Measurements from ENCODE around the gene SUPT5H. TPM values are rescaled to one million over a fixed set of nuclear protein-coding genes. Genes with fewer than 3 reads are reported as not detected.

The SUPT5H gene
- total RNA-seq, 8 experiments from 2014 or later, result 52.4 to 129 (median 76.3) TPM

- Histone ChIP-seq H3K4me3 (no peak overlapping the region), H3K4me1 (replicated peaks in 1 of 2) (peaks cover 13 to 16% of the 10 kb centered on the region in 2 donors), H3K27ac (no peak overlapping the region)
- in situ Hi-C loops (cut with MboI; ENCODE audit: low pct_unique_long_range_greater_than_20kb in 2 of 9, low sequenced_read_pairs in 9 of 9, unreplicated experiment in 9 of 9), result no loop called here
- no peak for ATAC-seq (replicated peaks in 6 of 8)
- 78 to 100% (median 96%) methylated on average over 1 to 7 of the region's 17 CpGs; no CpG with 5 or more reads in 3 of the 10 experiments for WGBS, 10 experiments
Measured at GRCh38 chr19:39405261-39405957, 40.0 kb upstream of the SUPT5H start.

DNA sequence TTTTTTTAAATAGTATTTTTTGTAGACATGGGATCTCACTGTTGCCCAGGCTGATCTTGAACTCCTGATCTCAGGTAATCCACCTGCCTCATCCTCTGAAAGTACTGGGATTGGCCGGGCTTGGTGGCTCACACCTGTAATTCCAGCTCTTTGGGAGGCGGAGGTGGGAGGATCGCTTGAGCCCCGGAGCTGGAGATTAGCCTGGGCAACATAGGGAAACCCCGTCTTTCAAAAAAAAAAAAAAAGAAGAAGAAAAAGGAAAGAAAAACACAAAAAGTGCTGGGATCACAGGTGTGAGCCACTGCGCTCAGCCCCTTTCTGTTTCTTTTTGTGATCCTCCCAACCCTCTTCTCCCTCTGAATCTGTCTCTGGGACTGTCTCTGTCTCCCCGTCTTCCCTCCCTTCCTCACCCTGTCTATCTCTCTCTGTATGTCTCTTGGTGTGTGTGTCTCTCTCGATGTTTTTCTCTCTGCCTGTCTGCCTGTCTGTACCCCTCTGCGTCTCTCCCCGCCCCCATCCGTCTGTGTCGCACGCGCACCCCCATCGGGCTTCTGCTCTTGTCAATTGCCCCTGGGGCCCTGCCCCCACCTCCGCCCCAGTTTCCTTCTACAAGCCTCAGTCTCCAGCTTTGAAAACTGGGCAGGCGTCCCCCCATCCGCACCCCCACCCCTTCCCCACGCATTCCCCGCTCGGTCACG lies 39.3 kb upstream of the SUPT5H start:
- H3K27ac ChIP-seq, result no peak overlapping the region
- ATAC-seq (replicated peaks in 6 of 8), result peak in 3 of 8 experiments; percentile 0
- in situ Hi-C loops (cut with MboI; ENCODE audit: low pct_unique_long_range_greater_than_20kb in 2 of 9, low sequenced_read_pairs in 9 of 9, unreplicated experiment in 9 of 9), result no loop called here

DNA sequence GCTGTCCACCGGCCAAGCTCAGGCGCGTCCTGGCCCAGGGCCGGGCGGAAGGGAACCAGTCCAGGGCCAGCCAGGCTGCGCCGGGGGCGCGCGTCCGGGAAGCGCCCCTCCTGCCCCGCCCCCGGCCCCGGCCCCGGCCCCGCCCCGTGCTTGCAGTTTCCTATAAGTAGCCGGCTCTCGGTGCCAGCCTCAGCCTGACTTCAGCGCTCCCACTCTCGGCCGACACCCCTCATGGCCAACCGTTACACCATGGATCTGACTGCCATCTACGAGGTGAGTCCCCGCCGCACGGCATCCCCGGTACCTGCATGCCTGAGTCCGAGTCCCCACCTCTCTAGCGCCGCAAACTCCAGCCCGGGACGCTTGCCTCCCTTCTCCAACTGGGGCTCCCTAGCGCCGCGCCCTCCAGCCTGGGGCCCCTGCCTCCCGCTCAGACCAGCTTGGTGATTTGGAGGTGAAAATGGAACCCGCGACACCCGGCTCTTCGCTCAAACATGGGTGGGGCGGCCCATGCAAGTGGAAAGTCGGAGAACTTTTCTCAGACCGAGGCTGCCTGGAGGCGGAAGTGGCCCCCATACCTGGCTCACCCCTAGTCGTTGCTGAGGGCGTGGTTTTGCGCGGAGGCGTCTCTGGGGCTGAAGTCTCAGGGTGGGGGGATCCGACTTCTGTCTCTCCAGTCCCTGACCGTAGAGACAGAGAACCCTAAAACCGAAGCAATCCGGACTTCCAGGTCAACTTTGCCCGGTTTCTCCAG lies 38.5 kb upstream of the SUPT5H start, which contains the start of gene ZFP36:
TSS of gene ZFP36 (plus strand) at position 192 of the 754 bp plus-strand sequence. CDS start at position 250, 58 bp downstream.
- peak; percentile 3 to 39 (median 30) for ATAC-seq (replicated peaks in 6 of 8)
- Histone ChIP-seq H3K27ac (peak within 1 kb of the TSS in 1 of 2 donors; percentile 29), H3K4me3 (peak within 1 kb of the TSS; percentile 29 to 83 (median 53)), H3K4me1 (replicated peaks in 1 of 2) (peaks cover 16 to 25% of the 10 kb centered on the region in 2 donors)
- 0% methylated on average over 2 to 4 of the region's 56 CpGs; no CpG with 5 or more reads in 8 of the 10 experiments for WGBS, 10 experiments
- in situ Hi-C loops (cut with MboI; ENCODE audit: low pct_unique_long_range_greater_than_20kb in 2 of 9, low sequenced_read_pairs in 9 of 9, unreplicated experiment in 9 of 9), result no loop called here

More for the DNA sequence above, 39.3 kb upstream of the SUPT5H start:
- Histone ChIP-seq H3K4me3 (peak overlapping the region; percentile 29 to 83 (median 53)), H3K4me1 (replicated peaks in 1 of 2) (peaks cover 16 to 20% of the 10 kb centered on the region in 2 donors)
- WGBS, 10 experiments, result 31 to 90% (median 50%) methylated on average over 2 to 6 of the region's 22 CpGs; no CpG with 5 or more reads in 1 of the 10 experiments

- peaks cover 12 to 23% of the 10 kb centered on the region in 2 donors for H3K4me1 ChIP-seq (replicated peaks in 1 of 2)
- peak overlapping the region in 4 of 5 donors; percentile 32 to 83 (median 63) for H3K4me3 ChIP-seq
- no peak overlapping the region for H3K27ac ChIP-seq
- ATAC-seq (replicated peaks in 6 of 8), result no peak
- WGBS, 10 experiments, result 0 to 26% methylated on average over 2 to 7 of the region's 14 CpGs; no CpG with 5 or more reads in 8 of the 10 experiments
- in situ Hi-C loops (cut with MboI; ENCODE audit: low pct_unique_long_range_greater_than_20kb in 2 of 9, low sequenced_read_pairs in 9 of 9, unreplicated experiment in 9 of 9), result no loop called here
Measured at GRCh38 chr19:39407410-39407659, 38.0 kb upstream of the SUPT5H start.

- Histone ChIP-seq H3K27ac (no peak overlapping the region), H3K4me1 (replicated peaks in 1 of 2) (peaks cover 10 to 22% of the 10 kb centered on the region in 2 donors), H3K4me3 (peak overlapping the region in 3 of 5 donors; percentile 53 to 83 (median 73))
- ATAC-seq (replicated peaks in 6 of 8), result peak in 1 of 8 experiments; percentile 0
- in situ Hi-C loops (cut with MboI; ENCODE audit: low pct_unique_long_range_greater_than_20kb in 2 of 9, low sequenced_read_pairs in 9 of 9, unreplicated experiment in 9 of 9), result no loop called here
- WGBS, 10 experiments, result 9 to 100% (median 76%) methylated on average over 2 to 11 of the region's 40 CpGs; no CpG with 5 or more reads in 7 of the 10 experiments
Measured at GRCh38 chr19:39407660-39408391, 37.6 kb upstream of the SUPT5H start.

DNA sequence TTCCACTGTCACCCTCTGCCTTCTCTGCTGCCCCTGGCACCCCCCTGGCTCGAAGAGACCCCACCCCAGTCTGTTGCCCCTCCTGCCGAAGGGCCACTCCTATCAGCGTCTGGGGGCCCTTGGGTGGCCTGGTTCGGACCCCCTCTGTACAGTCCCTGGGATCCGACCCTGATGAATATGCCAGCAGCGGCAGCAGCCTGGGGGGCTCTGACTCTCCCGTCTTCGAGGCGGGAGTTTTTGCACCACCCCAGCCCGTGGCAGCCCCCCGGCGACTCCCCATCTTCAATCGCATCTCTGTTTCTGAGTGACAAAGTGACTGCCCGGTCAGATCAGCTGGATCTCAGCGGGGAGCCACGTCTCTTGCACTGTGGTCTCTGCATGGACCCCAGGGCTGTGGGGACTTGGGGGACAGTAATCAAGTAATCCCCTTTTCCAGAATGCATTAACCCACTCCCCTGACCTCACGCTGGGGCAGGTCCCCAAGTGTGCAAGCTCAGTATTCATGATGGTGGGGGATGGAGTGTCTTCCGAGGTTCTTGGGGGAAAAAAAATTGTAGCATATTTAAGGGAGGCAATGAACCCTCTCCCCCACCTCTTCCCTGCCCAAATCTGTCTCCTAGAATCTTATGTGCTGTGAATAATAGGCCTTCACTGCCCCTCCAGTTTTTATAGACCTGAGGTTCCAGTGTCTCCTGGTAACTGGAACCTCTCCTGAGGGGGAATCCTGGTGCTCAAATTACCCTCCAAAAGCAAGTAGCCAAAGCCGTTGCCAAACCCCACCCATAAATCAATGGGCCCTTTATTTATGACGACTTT lies 36.8 kb upstream of the SUPT5H start:
- Histone ChIP-seq H3K4me3 (peak overlapping the region in 1 of 5 donors; percentile 2), H3K27ac (no peak overlapping the region), H3K4me1 (replicated peaks in 1 of 2) (peaks cover 4 to 20% of the 10 kb centered on the region in 2 donors)
- ATAC-seq (replicated peaks in 6 of 8), result peak in 1 of 8 experiments; percentile 0
- 0 to 60% (median 32%) methylated on average over 1 to 9 of the region's 20 CpGs; no CpG with 5 or more reads in 2 of the 10 experiments for WGBS, 10 experiments
- in situ Hi-C loops (cut with MboI; ENCODE audit: low pct_unique_long_range_greater_than_20kb in 2 of 9, low sequenced_read_pairs in 9 of 9, unreplicated experiment in 9 of 9), result no loop called here

GRCh38 chr19:39409208-39410016 lies 36.0 kb upstream of the SUPT5H start:
- Histone ChIP-seq H3K27ac (peak overlapping the region in 1 of 2 donors; percentile 18), H3K4me3 (peak overlapping the region; percentile 29 to 46 (median 38)), H3K4me1 (replicated peaks in 1 of 2) (peaks cover 2 to 15% of the 10 kb centered on the region in 2 donors)
- 0 to 100% (median 11%) methylated on average over 1 to 16 of the region's 52 CpGs for WGBS, 10 experiments
- in situ Hi-C loops (cut with MboI; ENCODE audit: low pct_unique_long_range_greater_than_20kb in 2 of 9, low sequenced_read_pairs in 9 of 9, unreplicated experiment in 9 of 9), result no loop called here
- peak in 3 of 8 experiments; percentile 0 for ATAC-seq (replicated peaks in 6 of 8)

- Histone ChIP-seq H3K27ac (peak overlapping the region in 1 of 2 donors; percentile 18), H3K4me3 (peak overlapping the region; percentile 29 to 46 (median 38)), H3K4me1 (replicated peaks in 1 of 2) (peaks cover 10 to 22% of the 10 kb centered on the region in 2 donors)
- 56 to 80% methylated on average over 1 of the region's 35 CpGs; no CpG with 5 or more reads in 8 of the 10 experiments for WGBS, 10 experiments
- ATAC-seq (replicated peaks in 6 of 8), result peak in 5 of 8 experiments; percentile 1 to 5 (median 3)
- in situ Hi-C loops (cut with MboI; ENCODE audit: low pct_unique_long_range_greater_than_20kb in 2 of 9, low sequenced_read_pairs in 9 of 9, unreplicated experiment in 9 of 9), result no loop called here
Measured at GRCh38 chr19:39410017-39410830, 35.2 kb upstream of the SUPT5H start.

GRCh38 chr19:39410831-39411080 lies 34.6 kb upstream of the SUPT5H start:
- WGBS, 10 experiments, result 29% methylated on average over 1 of the region's 1 CpG; no CpG with 5 or more reads in 9 of the 10 experiments
- Histone ChIP-seq H3K4me1 (replicated peaks in 1 of 2) (peaks cover 12 to 22% of the 10 kb centered on the region in 2 donors), H3K27ac (no peak overlapping the region), H3K4me3 (no peak overlapping the region)
- no peak for ATAC-seq (replicated peaks in 6 of 8)
- in situ Hi-C loops (cut with MboI; ENCODE audit: low pct_unique_long_range_greater_than_20kb in 2 of 9, low sequenced_read_pairs in 9 of 9, unreplicated experiment in 9 of 9), result no loop called here

GRCh38 chr19:39411081-39411831 lies 34.1 kb upstream of the SUPT5H start:
- Histone ChIP-seq H3K4me1 (replicated peaks in 1 of 2) (peaks cover 12 to 22% of the 10 kb centered on the region in 2 donors), H3K27ac (no peak overlapping the region), H3K4me3 (peak overlapping the region in 3 of 5 donors; percentile 73 to 93 (median 76))
- in situ Hi-C loops (cut with MboI; ENCODE audit: low pct_unique_long_range_greater_than_20kb in 2 of 9, low sequenced_read_pairs in 9 of 9, unreplicated experiment in 9 of 9), result no loop called here
- ATAC-seq (replicated peaks in 6 of 8), result peak in 3 of 8 experiments; percentile 0 to 4 (median 0)
- WGBS, 10 experiments, result 0 to 26% (median 1%) methylated on average over 1 to 5 of the region's 9 CpGs; no CpG with 5 or more reads in 2 of the 10 experiments

Measured in motor neuron (in vitro differentiated cells).